ENCODE results near the gene UBE4B. TPM values are rescaled to one million over a fixed set of nuclear protein-coding genes. Genes with fewer than 3 reads are reported as not detected.
"Not testable (repeated sequence)": the region's sequence is repeated elsewhere in the genome, so short reads cannot be mapped to it uniquely, and the experiment has no call there.

The UBE4B gene
- polyA plus RNA-seq, 3 donors = 21.0 to 27.9 (median 27.3) TPM

DNA sequence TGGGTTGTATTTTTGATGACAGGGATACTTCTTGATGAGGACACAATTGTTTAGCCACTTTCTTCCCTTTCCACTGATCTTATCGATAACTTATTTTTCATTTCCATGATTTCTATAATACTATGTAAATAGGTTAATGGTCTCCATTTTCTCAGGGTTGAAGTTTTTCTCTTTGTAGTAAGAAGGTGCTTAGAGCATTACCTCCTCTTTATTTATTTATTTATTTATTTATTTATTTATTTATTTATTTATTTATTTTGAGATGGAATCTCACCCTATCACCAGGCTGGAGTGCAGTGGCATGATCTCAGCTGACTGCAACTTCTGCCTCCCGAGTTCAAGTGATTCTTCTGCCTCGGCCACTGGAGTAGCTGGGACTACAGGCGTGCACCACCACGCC lies 70.4 kb downstream of the UBE4B start:
- 95 to 99% (median 99%) methylated on average over 5 of the region's 5 CpGs for WGBS, 3 donors

GRCh38 chr1:10104834-10105233 lies 72.1 kb downstream of the UBE4B start:
- 92 to 100% (median 97%) methylated on average over 1 of the region's 1 CpG for WGBS, 3 donors
- H3K27ac ChIP-seq (ENCODE audit: low read depth, low read length) = no peak overlapping the region

More for the DNA sequence above, 70.4 kb downstream of the UBE4B start:
- H3K27ac ChIP-seq (ENCODE audit: low read depth, low read length) = no peak overlapping the region

DNA sequence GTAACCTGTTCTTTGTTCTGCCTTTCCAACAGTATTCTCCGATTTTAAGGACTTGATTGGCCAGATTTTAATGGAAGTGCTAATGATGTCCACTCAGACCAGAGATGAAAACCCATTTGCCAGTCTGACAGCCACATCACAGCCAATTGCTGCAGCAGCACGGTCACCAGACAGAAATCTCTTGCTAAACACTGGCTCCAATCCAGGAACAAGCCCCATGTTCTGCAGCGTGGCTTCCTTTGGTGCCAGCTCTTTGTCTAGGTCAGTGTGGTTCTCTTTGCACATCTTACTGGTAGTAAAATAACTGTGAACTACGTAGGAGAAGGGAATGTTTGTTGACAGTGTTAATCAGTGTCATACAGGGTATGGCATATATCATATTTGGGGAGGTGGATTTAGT lies 72.7 kb downstream of the UBE4B start:
- H3K27ac ChIP-seq (ENCODE audit: low read depth, low read length) = no peak overlapping the region

DNA sequence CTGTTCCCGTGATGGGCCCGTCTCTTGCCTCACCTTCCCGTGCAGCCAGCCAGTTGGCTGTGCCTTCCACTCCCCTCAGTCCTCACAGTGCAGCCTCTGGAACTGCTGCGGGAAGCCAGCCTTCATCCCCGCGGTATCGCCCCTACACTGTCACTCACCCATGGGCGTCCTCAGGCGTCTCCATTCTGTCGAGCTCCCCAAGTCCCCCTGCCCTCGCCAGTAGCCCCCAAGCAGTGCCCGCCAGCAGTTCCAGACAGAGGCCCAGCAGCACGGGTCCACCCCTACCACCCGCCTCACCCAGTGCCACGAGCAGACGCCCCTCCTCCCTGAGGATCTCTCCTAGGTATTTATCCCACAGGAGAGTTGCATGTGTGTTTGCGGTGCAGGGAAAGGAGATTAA lies 73.5 kb downstream of the UBE4B start:
- no peak overlapping the region for H3K27ac ChIP-seq (ENCODE audit: low read depth, low read length)
- 95 to 96% (median 96%) methylated on average over 17 of the region's 17 CpGs for WGBS, 3 donors

More for the DNA sequence above, 72.7 kb downstream of the UBE4B start:
- 69 to 70% (median 69%) methylated on average over 4 of the region's 4 CpGs for WGBS, 3 donors

- 89 to 94% (median 91%) methylated on average over 7 of the region's 7 CpGs for WGBS, 3 donors
- H3K27ac ChIP-seq (ENCODE audit: low read depth, low read length) = no peak overlapping the region
Observed at GRCh38 chr1:10106756-10107475, 74.2 kb downstream of the UBE4B start.

GRCh38 chr1:10107476-10107847 lies 74.7 kb downstream of the UBE4B start:
- 81 to 99% (median 82%) methylated on average over 8 of the region's 8 CpGs for WGBS, 3 donors
- H3K27ac ChIP-seq (ENCODE audit: low read depth, low read length) = not testable (repeated sequence)

DNA sequence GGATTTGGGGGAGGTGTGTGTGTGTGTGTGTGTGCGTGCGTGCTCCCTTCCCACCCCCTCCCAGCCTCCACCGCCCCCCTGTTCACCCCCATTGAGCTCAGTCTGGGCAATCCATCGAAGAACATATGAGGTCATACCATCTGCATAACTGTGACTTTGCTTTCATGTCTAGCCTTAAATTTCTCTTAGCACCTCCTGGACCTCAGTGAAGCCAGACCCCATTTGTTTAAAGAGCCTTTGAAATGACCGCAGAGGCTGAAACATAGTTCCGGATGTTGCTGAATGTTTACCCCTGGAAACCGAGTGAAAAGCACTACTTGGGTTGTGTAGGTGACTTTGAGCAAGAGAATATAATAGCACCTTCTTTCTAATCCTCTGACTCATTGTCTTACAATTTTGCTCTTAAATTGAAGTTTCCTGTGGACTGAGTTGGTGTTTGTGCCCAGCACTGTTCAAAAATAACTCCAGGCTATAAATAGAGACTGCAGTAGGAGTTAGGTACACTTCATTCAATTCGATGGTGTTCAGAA lies 75.4 kb downstream of the UBE4B start:
- 69 to 81% (median 77%) methylated on average over 8 of the region's 8 CpGs for WGBS, 3 donors

DNA sequence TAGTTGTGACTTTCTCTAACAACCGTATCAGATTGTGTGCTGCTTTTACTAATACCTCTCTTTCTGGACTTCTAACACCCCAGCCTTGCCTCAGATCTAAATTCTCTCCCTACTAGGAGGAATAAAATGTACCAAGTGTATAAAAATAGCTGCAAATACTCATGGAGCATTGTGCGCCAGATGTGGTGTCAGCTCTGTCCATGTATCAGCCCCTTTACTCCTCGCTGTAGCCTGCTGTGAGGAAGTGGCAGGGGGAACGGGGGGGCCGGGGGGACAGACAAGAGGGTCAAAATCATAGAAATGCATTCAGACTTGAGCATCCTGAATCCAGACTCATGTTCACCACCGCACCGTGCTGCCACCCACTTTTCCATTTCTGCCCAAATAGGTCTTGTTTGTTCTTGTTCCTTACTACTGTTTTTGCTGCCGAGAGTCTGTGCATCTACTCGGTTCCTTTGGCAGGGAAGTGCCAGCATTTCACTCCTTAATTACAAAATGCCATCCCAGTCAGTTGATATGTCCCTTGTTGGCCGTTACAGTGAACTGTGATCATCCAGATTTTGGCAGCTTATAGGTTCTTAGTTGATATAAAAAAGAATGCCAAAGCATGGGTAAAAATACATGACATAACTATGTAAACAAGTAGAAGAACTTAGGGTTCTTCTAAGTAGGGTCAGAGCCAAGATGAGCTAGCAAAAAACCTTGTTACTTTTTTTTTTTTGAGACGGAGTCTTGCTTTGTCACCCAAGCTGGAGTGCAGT lies 76.4 kb downstream of the UBE4B start:
- no peak overlapping the region for H3K27ac ChIP-seq (ENCODE audit: low read depth, low read length)
- 85 to 90% (median 88%) methylated on average over 11 of the region's 11 CpGs for WGBS, 3 donors

More for the DNA sequence above, 75.4 kb downstream of the UBE4B start:
- no peak overlapping the region for H3K27ac ChIP-seq (ENCODE audit: low read depth, low read length)

DNA sequence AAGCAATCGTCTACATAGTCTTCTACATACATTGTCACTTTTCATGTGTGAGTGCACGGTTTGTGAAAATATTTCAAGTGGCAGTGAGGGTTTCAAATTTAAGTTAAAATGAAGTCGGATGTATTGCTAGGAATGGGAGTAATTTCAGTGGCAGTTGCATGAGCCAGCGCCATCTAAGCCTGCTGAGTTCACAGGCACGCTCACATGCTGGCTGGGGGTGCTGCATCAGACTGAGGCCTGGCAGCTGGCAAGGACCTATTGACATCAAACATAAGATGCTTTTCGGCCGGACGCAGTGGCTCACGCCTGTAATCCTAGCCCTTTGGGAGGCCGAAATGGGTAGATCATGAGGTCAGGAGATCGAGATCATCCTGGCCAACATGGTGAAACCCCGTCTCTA lies 80.7 kb downstream of the UBE4B start:
- 95 to 98% (median 97%) methylated on average over 12 of the region's 12 CpGs for WGBS, 3 donors
- no peak overlapping the region for H3K27ac ChIP-seq (ENCODE audit: low read depth, low read length)

- WGBS, 3 donors = 89 to 96% (median 94%) methylated on average over 6 of the region's 6 CpGs
- H3K27ac ChIP-seq (ENCODE audit: low read depth, low read length) = no peak overlapping the region
Observed at GRCh38 chr1:10114746-10115145, 82.0 kb downstream of the UBE4B start.

- 77 to 100% (median 92%) methylated on average over 1 of the region's 1 CpG for WGBS, 3 donors
- no peak overlapping the region for H3K27ac ChIP-seq (ENCODE audit: low read depth, low read length)
Observed at GRCh38 chr1:10117132-10117531, 84.4 kb downstream of the UBE4B start.

- 87 to 92% (median 90%) methylated on average over 9 of the region's 9 CpGs for WGBS, 3 donors
- H3K27ac ChIP-seq (ENCODE audit: low read depth, low read length) = no peak overlapping the region
Observed at GRCh38 chr1:10117865-10118264, 85.1 kb downstream of the UBE4B start.

- 92 to 94% (median 94%) methylated on average over 7 of the region's 7 CpGs for WGBS, 3 donors
- no peak overlapping the region for H3K27ac ChIP-seq (ENCODE audit: low read depth, low read length)
Observed at GRCh38 chr1:10121688-10122087, 88.9 kb downstream of the UBE4B start.

DNA sequence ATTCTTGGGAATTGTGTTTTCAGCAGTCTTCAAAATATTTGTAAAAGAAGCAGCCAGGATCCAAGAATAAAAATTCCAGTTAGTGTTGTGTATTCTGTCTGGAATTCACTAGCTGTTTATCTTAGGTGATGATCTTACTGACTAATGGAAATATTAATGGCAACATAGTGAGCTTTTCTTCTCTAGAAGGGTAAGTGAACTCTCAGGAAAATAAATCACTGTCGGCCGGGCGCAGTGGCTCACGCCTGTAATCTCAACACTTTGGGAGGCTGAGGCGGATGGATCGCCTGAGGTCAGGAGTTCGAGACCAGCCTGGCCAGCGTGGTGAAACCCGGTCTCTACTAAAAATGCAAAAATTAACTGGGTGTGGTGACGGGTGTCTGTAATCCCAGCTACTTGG lies 90.2 kb downstream of the UBE4B start:
- WGBS, 3 donors = 81 to 85% (median 83%) methylated on average over 10 of the region's 10 CpGs
- H3K27ac ChIP-seq (ENCODE audit: low read depth, low read length) = no peak overlapping the region

- H3K27ac ChIP-seq (ENCODE audit: low read depth, low read length) = no peak overlapping the region
- WGBS, 3 donors = 82 to 90% (median 88%) methylated on average over 9 of the region's 9 CpGs
Observed at GRCh38 chr1:10128101-10128765, 95.5 kb downstream of the UBE4B start.

- 97 to 99% (median 98%) methylated on average over 6 of the region's 6 CpGs for WGBS, 3 donors
Observed at GRCh38 chr1:10132316-10132715, 99.6 kb downstream of the UBE4B start.

GRCh38 chr1:10132852-10133251 lies 100.1 kb downstream of the UBE4B start:
- WGBS, 3 donors = 83 to 90% (median 89%) methylated on average over 10 of the region's 10 CpGs
- H3K27ac ChIP-seq (ENCODE audit: low read depth, low read length) = no peak overlapping the region

More at GRCh38 chr1:10132316-10132715, 99.6 kb downstream of the UBE4B start:
- H3K27ac ChIP-seq (ENCODE audit: low read depth, low read length) = no peak overlapping the region

DNA sequence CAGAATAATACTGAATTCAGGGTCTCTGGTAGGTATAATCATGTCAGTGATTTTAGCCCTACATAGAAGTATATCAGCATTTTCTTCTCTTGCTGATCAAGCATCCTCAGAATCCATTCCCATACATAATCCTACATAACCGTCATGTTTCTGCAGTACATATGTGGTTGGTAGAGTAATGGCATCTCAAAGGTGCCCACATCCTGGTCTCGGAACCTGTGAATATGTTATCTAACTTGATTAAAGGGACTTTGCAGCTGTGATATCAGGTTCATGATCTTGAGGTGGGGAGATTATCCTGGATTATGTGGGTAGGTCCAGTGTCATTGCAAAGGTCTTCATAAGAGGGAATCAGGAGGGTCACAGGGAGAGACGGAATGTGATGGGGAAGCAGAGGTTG lies 108.2 kb downstream of the UBE4B start:
- no peak overlapping the region for H3K27ac ChIP-seq (ENCODE audit: low read depth, low read length)
- WGBS, 3 donors = 95 to 97% (median 95%) methylated on average over 3 of the region's 3 CpGs

- WGBS, 3 donors = 92 to 95% (median 95%) methylated on average over 7 of the region's 7 CpGs
- no peak overlapping the region for H3K27ac ChIP-seq (ENCODE audit: low read depth, low read length)
Observed at GRCh38 chr1:10143961-10144485, 111.3 kb downstream of the UBE4B start.

Measured in adipose tissue (tissue), 3 donors.